HL-60 (cell line): ENCODE results near the gene SMARCE1.

Source experiments
- CTCF ChIP-seq: IDR thresholded peaks from one replicate; pipeline ENCODE4 v1.5.1; 2011; ENCODE audit warnings: low read length, control low read depth, inconsistent platforms; ENCODE audit not compliant: insufficient read depth
- POLR2AphosphoS5 ChIP-seq: IDR thresholded peaks from 2 replicates; pipeline ENCODE4 v1.6.1; 2012; ENCODE audit warnings: low read depth

- TF ChIP-seq CTCF = no peak
- TF ChIP-seq POLR2AphosphoS5 = no peak
Observed at GRCh38 chr17:40679523-40679907, 31.9 kb upstream of the SMARCE1 start.
